Measurements from ENCODE around the gene WDR72. TPM values are rescaled to one million over a fixed set of nuclear protein-coding genes. Genes with fewer than 3 reads are reported as not detected.

Gene WDR72
- total RNA-seq, 6 donors from 2014 or later = 0.30 to 7.0 (median 2.5) TPM

DNA sequence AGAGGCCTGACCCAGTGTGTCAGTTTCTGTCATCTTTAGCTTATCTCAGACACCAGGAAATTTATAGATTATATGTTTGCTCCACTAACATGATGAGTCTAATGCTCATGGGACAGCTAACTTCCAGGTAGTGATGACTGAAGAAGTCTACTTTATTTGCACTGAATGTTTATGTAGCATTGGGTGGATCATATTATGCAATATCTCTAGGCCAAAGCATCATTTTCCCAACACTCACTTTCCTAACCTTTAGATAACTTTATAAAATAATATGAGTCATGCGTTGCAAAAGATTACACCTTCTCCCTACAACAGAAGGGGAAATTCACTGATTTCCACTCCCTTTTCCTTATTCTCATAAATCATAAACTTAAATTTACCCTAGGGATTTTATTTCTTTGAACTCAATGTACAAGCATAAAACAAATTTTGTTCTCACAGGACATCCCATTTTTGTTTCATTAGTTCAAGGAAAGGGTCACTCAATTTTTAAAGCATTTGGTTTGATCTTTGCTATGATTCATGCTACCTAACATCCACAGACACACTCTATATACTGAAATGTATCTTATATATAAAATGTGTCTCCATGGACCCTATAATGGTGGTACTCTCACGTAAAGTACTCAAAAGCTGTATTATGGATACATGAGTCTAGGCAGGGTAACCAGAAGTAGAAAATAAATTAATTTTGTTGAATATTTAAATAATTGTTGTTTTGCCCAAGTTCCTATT lies 225.2 kb downstream of the WDR72 start:
- Histone ChIP-seq H3K9me3 (no peaks in the 10 kb centered on the region), H3K4me3 (no peak overlapping the region), H3K27ac (no peak overlapping the region), H3K36me3 (no peaks in the 10 kb centered on the region), H3K27me3 (no peaks in the 10 kb centered on the region), H3K4me1 (no peaks in the 10 kb centered on the region)
- TF ChIP-seq, protein P1, sequence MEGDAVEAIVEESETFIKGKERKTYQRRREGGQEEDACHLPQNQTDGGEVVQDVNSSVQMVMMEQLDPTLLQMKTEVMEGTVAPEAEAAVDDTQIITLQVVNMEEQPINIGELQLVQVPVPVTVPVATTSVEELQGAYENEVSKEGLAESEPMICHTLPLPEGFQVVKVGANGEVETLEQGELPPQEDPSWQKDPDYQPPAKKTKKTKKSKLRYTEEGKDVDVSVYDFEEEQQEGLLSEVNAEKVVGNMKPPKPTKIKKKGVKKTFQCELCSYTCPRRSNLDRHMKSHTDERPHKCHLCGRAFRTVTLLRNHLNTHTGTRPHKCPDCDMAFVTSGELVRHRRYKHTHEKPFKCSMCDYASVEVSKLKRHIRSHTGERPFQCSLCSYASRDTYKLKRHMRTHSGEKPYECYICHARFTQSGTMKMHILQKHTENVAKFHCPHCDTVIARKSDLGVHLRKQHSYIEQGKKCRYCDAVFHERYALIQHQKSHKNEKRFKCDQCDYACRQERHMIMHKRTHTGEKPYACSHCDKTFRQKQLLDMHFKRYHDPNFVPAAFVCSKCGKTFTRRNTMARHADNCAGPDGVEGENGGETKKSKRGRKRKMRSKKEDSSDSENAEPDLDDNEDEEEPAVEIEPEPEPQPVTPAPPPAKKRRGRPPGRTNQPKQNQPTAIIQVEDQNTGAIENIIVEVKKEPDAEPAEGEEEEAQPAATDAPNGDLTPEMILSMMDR (IDR thresholded peaks at IDR 0.05) = no peak
- TF ChIP-seq POLR2A (IDR thresholded peaks at IDR 0.05) = no peak
- TF ChIP-seq EP300 (IDR thresholded peaks at IDR 0.05) = no peak
- TF ChIP-seq POLR2AphosphoS5 (IDR thresholded peaks at IDR 0.05) = no peak
- ATAC-seq (ENCODE audit: low FRiP score in 2 of 2) (no peak), DNase-seq (no peak)
- 85 to 86% methylated on average over 2 of the region's 2 CpGs for WGBS, 2 donors

DNA sequence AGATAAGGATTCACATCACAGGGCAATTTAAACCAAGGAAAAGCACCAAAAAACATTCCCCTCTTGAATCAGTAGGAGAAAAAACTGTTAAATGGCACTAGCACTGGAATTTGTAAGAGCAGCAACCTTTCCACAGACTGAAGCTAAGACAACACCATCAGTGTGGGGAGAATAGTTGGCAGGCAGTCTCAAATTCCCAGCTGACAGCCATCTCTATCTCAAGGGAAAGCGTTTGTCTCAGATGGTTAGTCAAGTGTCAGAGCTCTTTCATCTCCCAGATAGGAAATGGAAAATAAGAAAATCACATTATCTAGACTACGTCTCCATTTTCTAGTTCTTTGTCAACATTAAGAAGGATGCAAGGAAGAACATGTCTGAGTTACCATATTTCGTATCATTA lies 228.7 kb downstream of the WDR72 start:
- no peaks in the 10 kb centered on the region for H3K27me3 ChIP-seq
- no peak overlapping the region for H3K4me3 ChIP-seq
- ATAC-seq (ENCODE audit: low FRiP score in 2 of 2) (no peak), DNase-seq (no peak)
- H3K27ac ChIP-seq = no peak overlapping the region
- TF ChIP-seq POLR2A (IDR thresholded peaks at IDR 0.05) = no peak
- no peak for TF ChIP-seq EP300 (IDR thresholded peaks at IDR 0.05)
- TF ChIP-seq POLR2AphosphoS5 (IDR thresholded peaks at IDR 0.05) = no peak
- 41 to 59% methylated on average over 3 of the region's 3 CpGs for WGBS, 2 donors
- no peaks in the 10 kb centered on the region for H3K4me1 ChIP-seq
- H3K36me3 ChIP-seq = no peaks in the 10 kb centered on the region
- H3K9me3 ChIP-seq = no peaks in the 10 kb centered on the region

DNA sequence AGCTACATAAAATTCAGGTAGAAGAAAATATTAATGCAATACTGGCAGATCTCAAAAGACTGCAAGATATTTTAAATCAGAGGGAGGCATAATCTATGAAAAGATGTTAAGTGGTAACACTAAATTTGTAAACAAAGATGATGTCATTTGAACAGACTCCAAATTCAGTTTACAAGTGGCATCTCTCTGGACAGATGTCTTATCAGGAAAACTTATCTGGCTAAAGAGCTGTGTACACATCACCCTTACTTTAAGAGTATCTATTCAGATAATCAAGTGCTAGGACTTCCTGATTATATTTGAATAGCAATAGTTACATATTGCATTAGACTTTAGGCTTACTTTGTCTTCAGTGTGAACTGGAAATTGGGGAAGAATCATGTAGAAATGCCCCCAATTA lies 231.5 kb downstream of the WDR72 start:
- Histone ChIP-seq H3K4me1 (no peaks in the 10 kb centered on the region), H3K36me3 (no peaks in the 10 kb centered on the region), H3K27me3 (no peaks in the 10 kb centered on the region), H3K9me3 (no peaks in the 10 kb centered on the region), H3K4me3 (no peak overlapping the region), H3K27ac (no peak overlapping the region)
- TF ChIP-seq EP300 (IDR thresholded peaks at IDR 0.05) = no peak
- no peak for TF ChIP-seq POLR2A (IDR thresholded peaks at IDR 0.05)
- no peak for TF ChIP-seq POLR2AphosphoS5 (IDR thresholded peaks at IDR 0.05)
- TF ChIP-seq, protein P1 (IDR thresholded peaks at IDR 0.05) = no peak
- DNase-seq = no peak
- no peak for ATAC-seq (ENCODE audit: low FRiP score in 2 of 2)

DNA sequence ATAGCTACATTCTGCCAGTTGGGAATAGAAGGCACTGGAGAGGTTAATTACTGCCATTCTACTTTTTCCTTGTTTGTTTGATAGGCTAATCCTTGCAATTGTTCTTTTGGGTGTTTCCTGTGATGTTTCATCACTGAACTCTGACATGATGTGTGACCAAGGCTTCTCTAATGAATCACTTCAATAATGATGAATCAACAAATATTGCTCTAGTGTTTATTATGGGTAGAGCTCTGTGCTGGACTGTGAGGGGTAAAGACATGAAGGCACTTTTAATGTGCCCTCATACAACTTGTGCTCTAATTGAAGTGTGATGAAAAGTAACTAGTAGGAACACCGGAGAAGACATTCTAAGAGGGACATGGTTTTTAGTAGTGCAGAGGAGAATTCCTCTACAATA lies 233.6 kb downstream of the WDR72 start:
- Histone ChIP-seq H3K9me3 (no peaks in the 10 kb centered on the region), H3K4me1 (no peaks in the 10 kb centered on the region), H3K36me3 (no peaks in the 10 kb centered on the region), H3K27ac (no peak overlapping the region), H3K27me3 (no peaks in the 10 kb centered on the region), H3K4me3 (no peak overlapping the region)
- no peak for DNase-seq
- TF ChIP-seq, protein P1 (IDR thresholded peaks at IDR 0.05) = no peak
- no peak for TF ChIP-seq EP300 (IDR thresholded peaks at IDR 0.05)
- no peak for TF ChIP-seq POLR2A (IDR thresholded peaks at IDR 0.05)
- no peak for ATAC-seq (ENCODE audit: low FRiP score in 2 of 2)
- 3 to 56% methylated on average over 1 of the region's 1 CpG for WGBS, 2 donors

DNA sequence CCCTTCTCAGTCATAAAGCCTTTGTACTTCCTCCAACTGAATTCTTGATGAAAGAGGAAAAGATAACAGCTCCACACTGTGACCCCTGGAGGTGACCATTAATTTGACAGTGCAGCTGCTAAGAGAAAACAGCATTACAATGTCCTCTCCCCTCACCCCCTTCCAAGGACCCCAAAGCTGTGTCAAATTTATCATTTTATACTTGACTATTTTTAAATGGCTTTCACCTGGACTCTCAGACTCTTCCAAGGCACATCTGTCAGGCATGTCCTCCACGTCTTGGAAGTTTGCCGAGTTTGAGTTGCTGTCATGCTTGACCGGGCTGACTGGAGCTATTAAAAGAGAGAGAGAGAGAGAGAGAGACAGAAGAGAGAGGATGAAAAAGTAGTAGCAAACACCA lies 236.5 kb downstream of the WDR72 start:
- H3K27ac ChIP-seq = no peak overlapping the region

More for the DNA sequence above, 236.5 kb downstream of the WDR72 start:
- Histone ChIP-seq H3K4me3 (no peak overlapping the region), H3K36me3 (no peaks in the 10 kb centered on the region), H3K4me1 (no peaks in the 10 kb centered on the region), H3K27me3 (no peaks in the 10 kb centered on the region), H3K9me3 (no peaks in the 10 kb centered on the region)
- WGBS, 2 donors = 47 to 63% methylated on average over 3 of the region's 3 CpGs
- TF ChIP-seq, protein P1 (IDR thresholded peaks at IDR 0.05) = no peak
- TF ChIP-seq POLR2A (IDR thresholded peaks at IDR 0.05) = no peak
- TF ChIP-seq EP300 (IDR thresholded peaks at IDR 0.05) = no peak
- no peak for TF ChIP-seq POLR2AphosphoS5 (IDR thresholded peaks at IDR 0.05)
- ATAC-seq (ENCODE audit: low FRiP score in 2 of 2) (no peak), DNase-seq (no peak)
